Testis (tissue), 2 donors: ENCODE results near the gene SHROOM2.

ENCODE experiments used
- CTCF ChIP-seq, 3 experiments: fragments of 450-650 bp in 2 of 3; fragments of 200-600 bp in 1 of 3; sonication (generic) in 1 of 3; IDR thresholded peaks; one replicate each; pipeline ENCODE4 v1.5.1; 2016 to 2019; ENCODE audit warnings: antibody characterized with exemption in 3 of 3, mild to moderate bottlenecking in 2 of 3, moderate library complexity in 1 of 3
- POLR2A ChIP-seq: fragments of 450-650 bp; IDR thresholded peaks from one replicate; pipeline ENCODE4 v1.6.1; 2017; ENCODE audit warnings: antibody characterized with exemption, mild to moderate bottlenecking, moderate library complexity

- TF ChIP-seq CTCF (IDR thresholded peaks at IDR 0.05) (no peak), POLR2A (no peak)
Measured at GRCh38 chrX:9947131-9947794, 161.0 kb downstream of the SHROOM2 start.
